Measurements from ENCODE around the gene IL9.

Gene IL9

GRCh38 chr5:135895474-135896006, at the start of gene IL9:
Gene IL9 (minus strand): TSS chr5:135895841. CDS start chr5:135895816, 25 bp downstream.
- FAIRE-seq, result no peak

- FAIRE-seq, result peak; percentile 94
Measured at GRCh38 chr5:135944967-135945560, 49.4 kb upstream of the IL9 start.

- no peak for FAIRE-seq
Measured at GRCh38 chr5:135944564-135944963, 48.9 kb upstream of the IL9 start.

- FAIRE-seq, result no peak
Measured at GRCh38 chr5:135942202-135942771, 46.6 kb upstream of the IL9 start.

- no peak for FAIRE-seq
Measured at GRCh38 chr5:135941711-135942110, 46.1 kb upstream of the IL9 start.

- no peak for FAIRE-seq
Measured at GRCh38 chr5:135937245-135937911, 41.7 kb upstream of the IL9 start.

GRCh38 chr5:135934939-135935338, 39.3 kb upstream of the IL9 start:
- FAIRE-seq, result no peak

- no peak for FAIRE-seq
Measured at GRCh38 chr5:135930949-135931295, 35.3 kb upstream of the IL9 start.

- FAIRE-seq, result no peak
Measured at GRCh38 chr5:135930029-135930948, 34.6 kb upstream of the IL9 start.

GRCh38 chr5:135921388-135921787, 25.7 kb upstream of the IL9 start:
- FAIRE-seq, result no peak

- FAIRE-seq, result no peak
Measured at GRCh38 chr5:135920199-135920598, 24.6 kb upstream of the IL9 start.

GRCh38 chr5:135916638-135917263, 21.1 kb upstream of the IL9 start:
- no peak for FAIRE-seq

GRCh38 chr5:135915466-135916001, 19.9 kb upstream of the IL9 start:
- no peak for FAIRE-seq

- no peak for FAIRE-seq
Measured at GRCh38 chr5:135913713-135914626, 18.3 kb upstream of the IL9 start.

- no peak for FAIRE-seq
Measured at GRCh38 chr5:135905144-135905543, 9.5 kb upstream of the IL9 start.

- FAIRE-seq, result no peak
Measured at GRCh38 chr5:135901633-135902032, 6.0 kb upstream of the IL9 start.

- no peak for FAIRE-seq
Measured at GRCh38 chr5:135900276-135900675, 4.6 kb upstream of the IL9 start.

GRCh38 chr5:135898651-135899050, 3.0 kb upstream of the IL9 start:
- FAIRE-seq, result no peak

- no peak for FAIRE-seq
Measured at GRCh38 chr5:135894789-135895188, 852 bp downstream of the IL9 start.

- no peak for FAIRE-seq
Measured at GRCh38 chr5:135894276-135894675, 1.4 kb downstream of the IL9 start.

- no peak for FAIRE-seq
Measured at GRCh38 chr5:135891791-135892190, 3.9 kb downstream of the IL9 start.
